ENCODE results near the gene SRSF11.

GRCh38 chr1:70239940-70240339 lies 18.8 kb downstream of the SRSF11 start:
- TF ChIP-seq CTCF (conservative IDR thresholded peaks at IDR 0.05; ENCODE audit: low read length) (no peak), EZH2phosphoT487 (IDR thresholded peaks at IDR 0.05; ENCODE audit: borderline replicate concordance) (no peak)
